DMS153 treated with DMSO at 0.1 percent for 48 hours (cell line): Measurements from ENCODE around the gene ABCG1.

Source experiments
- DNase-seq: peaks from one replicate; lab custom pipeline; 2025; ENCODE audit not compliant: unreplicated experiment; lab: John Stamatoyannopoulos, UW

Gene ABCG1

GRCh38 chr21:42231756-42232155 is 12.8 kb downstream of the ABCG1 start:
- DNase-seq, result no peak

- no peak for DNase-seq
Measured at GRCh38 chr21:42232176-42232825, 13.4 kb downstream of the ABCG1 start.

- DNase-seq, result peak; percentile 26
Measured at GRCh38 chr21:42233067-42233961, 14.4 kb downstream of the ABCG1 start.

- no peak for DNase-seq
Measured at GRCh38 chr21:42234041-42234440, 15.1 kb downstream of the ABCG1 start.

GRCh38 chr21:42234464-42235241 is 15.7 kb downstream of the ABCG1 start:
- DNase-seq, result peak; percentile 56

GRCh38 chr21:42235593-42235992 is 16.7 kb downstream of the ABCG1 start:
- no peak for DNase-seq

- DNase-seq, result no peak
Measured at GRCh38 chr21:42236014-42236413, 17.1 kb downstream of the ABCG1 start.

GRCh38 chr21:42236693-42237092 is 17.8 kb downstream of the ABCG1 start:
- DNase-seq, result no peak

GRCh38 chr21:42237161-42237560 is 18.2 kb downstream of the ABCG1 start:
- no peak for DNase-seq

GRCh38 chr21:42237577-42237976 is 18.6 kb downstream of the ABCG1 start:
- no peak for DNase-seq

- no peak for DNase-seq
Measured at GRCh38 chr21:42238185-42238934, 19.4 kb downstream of the ABCG1 start.

GRCh38 chr21:42239556-42239955 is 20.6 kb downstream of the ABCG1 start:
- DNase-seq, result no peak

- no peak for DNase-seq
Measured at GRCh38 chr21:42239973-42240372, 21.0 kb downstream of the ABCG1 start.

GRCh38 chr21:42242611-42243010 is 23.7 kb downstream of the ABCG1 start:
- DNase-seq, result no peak

- DNase-seq, result no peak
Measured at GRCh38 chr21:42243026-42243425, 24.1 kb downstream of the ABCG1 start.

GRCh38 chr21:42245331-42246193 is 26.6 kb downstream of the ABCG1 start:
- no peak for DNase-seq

GRCh38 chr21:42247716-42248115 is 28.8 kb downstream of the ABCG1 start:
- no peak for DNase-seq

GRCh38 chr21:42248241-42248640 is 29.3 kb downstream of the ABCG1 start:
- DNase-seq, result no peak

GRCh38 chr21:42248783-42249597 is 30.1 kb downstream of the ABCG1 start:
- no peak for DNase-seq
